ENCODE results near the gene MPHOSPH6.
A peak's percentile ranks its signal among the peaks of the same experiment; 100 is the strongest.
"Not testable (repeated sequence)": the region's sequence is repeated elsewhere in the genome, so short reads cannot be mapped to it uniquely, and the experiment has no call there.

MPHOSPH6 gene, protein sequence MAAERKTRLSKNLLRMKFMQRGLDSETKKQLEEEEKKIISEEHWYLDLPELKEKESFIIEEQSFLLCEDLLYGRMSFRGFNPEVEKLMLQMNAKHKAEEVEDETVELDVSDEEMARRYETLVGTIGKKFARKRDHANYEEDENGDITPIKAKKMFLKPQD

DNA sequence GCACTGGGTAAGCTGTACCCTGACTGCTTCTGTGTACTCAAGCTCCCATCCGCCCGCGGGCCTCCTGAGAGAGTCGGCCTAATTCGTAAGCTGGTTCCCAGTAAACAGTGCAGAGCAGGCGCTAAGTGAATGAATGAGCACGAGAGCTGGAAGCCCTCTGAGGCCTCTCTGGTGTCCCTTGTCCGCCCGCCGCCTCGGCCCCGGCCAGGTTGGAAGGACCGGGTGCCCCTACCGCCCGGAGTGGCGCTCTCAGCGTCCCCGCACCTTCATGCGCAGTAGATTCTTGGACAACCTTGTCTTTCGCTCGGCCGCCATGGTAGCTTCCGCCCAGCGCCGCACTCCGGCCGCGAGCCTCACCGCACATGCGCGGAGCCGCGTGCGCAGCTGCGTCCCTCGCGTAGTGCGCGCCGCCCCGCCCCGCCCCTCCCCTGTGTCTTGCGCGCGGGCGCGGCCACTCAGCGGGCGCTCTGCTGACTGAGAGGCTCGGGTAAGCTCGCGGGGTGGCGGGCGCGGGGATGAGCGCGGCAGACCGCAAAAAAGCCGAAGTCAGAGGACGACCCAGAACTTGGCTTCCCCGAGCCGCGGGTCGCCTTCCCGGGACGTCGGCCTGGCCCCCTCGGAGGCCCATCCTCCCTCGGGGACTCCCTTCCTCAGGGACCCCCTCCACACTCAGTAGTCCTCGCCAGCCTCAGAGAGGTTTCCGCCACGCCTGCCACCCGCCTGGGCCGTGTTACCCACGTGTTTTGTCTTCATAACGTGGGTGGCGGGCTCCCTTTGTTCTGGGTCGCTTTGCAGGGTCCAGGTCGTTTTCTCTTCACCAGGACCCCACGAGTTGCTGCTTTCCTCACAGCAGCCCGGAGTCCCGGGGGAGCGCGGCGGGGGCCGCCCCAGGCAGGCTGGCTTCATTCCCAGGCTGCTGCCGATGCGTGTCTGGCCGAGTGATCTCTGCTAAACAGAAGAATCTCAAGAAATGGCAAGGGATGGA, at the start of gene MPHOSPH6:
Gene MPHOSPH6, minus strand, starts transcription at position 364 of the 985 bp plus-strand sequence. Its CDS starts 49 bp downstream, at position 315.
- no peak for DNase-seq

DNA sequence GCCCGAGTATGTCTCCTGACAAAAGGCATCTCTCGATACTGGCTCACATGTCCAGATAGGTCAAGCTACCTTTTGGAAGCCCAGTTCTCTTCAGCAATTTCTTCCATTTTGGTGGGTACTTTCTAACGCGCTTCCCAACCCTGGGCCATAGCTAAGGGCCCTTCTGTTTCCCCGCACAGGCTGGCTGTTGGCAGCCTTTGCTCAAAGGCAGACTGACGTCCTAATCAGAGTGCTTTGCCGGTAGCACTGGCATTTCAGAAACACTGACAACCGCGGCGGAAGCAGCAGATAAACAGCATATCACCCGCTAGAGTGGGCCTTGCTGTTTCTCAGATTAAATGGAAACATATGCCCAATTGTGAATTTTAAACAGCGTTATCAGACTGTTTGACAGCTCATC, 49.3 kb upstream of the MPHOSPH6 start:
- DNase-seq: no peak

DNA sequence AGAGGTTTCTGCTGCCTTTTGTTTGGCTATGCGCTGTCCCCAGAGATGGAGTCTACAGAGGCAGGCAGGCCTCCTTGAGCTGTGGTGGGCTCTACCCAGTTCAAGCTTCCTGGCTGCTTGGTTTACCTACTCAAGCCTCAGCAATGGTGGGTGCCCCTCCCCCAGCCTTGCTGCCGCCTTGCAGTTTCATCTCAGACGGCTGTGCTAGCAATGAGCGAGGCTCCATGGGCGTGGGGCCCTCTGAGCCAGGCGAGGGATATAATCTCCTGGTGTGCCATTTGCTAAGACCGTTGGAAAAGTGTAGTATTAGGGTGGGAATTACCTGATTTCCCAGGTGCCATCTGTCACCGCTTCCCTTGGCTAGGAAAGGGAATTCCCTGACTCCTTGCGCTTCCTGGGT, 39.3 kb upstream of the MPHOSPH6 start:
- not testable (repeated sequence) for DNase-seq

DNA sequence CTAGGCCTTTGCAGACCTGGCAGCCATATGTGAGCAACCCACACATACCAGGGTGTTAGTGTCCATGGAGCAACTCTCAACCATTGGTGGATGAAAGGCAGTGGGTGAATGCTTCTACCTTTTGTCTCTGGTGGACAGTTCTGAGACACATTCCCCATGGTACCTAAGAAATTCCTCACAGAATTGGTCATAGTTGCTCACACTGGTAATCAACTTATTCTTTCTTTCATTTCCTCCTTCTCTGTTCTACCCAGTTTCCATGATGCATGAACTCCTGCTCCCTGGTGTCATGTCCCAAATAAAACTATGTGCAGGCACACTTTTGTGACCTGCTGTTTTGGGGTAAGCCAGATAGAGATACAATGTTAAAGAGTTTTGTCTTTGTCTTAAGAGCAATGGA, 33.2 kb upstream of the MPHOSPH6 start:
- no peak for DNase-seq

DNA sequence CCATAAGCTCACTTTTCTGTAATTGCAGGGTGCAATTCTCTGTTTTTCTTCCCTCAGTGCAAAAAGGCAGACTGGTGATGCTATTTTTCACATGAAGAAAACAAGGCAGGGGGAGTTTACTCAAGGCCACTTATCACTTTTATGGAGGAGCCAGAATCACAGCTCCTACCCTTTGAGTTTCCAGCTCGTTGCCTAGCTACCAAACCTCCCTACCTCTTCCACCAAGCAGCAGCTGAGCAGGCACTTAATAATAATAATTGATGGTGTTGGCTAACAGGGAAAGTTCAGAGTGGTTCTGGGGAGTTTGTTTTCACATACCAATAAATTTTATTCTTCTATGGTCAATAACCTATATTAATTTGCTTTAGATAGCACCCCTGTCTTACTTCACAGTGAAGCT, 31.9 kb upstream of the MPHOSPH6 start:
- no peak for DNase-seq

DNA sequence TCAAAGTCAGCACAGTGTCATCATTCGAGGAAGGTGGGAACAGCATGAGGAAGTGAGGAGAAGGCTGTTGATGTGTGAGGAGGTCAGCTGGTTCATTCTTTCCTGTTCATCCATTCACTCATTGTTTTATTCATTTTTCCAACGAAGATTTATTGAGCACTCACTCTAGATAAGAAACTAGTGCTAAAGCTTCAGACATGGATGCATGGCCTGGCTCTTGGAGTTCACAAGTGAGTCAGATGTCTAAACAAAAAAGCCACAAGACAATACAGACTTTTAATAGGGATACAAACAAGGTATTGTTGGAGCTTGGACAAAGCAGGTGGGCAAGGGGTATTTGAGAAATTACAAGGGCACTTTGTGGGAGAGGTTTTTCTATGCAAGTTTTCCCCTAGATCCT, 31.3 kb upstream of the MPHOSPH6 start:
- DNase-seq: no peak

DNA sequence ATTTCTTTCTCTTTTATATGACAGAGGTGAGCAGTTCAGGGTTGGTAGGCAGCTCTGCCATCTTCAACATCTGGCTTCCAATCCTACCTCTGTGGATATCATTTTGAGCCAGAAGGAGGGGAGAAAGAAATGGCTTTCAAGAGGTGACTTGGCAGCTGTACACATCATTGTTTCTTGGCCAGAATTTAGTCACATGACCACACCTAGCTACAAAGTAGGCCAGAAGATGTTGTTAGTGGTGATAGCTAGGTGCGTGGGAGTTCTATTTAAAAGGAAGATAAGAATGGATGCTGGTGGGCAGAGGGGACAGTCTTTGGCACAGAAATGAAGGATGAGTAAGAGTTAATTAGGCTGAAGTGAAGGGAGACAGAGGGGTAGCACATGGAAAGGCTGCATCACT, 29.2 kb upstream of the MPHOSPH6 start:
- DNase-seq: no peak

DNA sequence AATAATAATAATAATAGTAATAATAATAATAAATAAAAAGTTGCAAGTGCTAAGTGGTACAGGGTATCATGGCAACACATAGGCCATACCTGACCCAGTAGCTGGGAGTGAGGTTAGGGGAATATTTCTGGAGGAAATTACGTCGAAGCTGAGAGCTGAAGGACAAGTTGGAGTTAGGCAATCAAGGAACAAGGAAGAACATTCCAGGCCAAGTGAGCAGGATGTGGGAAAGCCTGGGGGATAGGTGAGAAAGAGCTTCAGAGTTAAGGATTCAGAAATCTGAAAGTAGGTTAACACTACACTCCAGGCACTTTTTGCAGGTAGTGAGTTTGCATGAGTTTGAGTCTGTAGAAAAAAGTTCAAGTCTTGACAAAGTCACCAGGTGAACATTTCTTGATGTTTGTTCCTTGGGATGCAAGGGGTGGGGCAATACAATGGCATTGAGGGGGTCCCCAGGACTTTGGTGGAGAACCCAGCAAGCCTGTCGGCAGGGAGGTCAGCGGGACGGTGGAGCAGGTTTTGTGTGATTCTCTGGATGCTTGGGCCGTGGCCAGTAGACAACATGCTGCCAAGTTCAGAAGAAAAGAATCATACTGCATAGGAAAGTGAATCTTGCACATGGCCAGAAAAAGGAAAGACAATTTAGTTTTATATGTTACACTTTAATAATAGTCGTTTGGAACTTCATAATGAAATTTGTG, 27.7 kb upstream of the MPHOSPH6 start:
- DNase-seq: no peak

DNA sequence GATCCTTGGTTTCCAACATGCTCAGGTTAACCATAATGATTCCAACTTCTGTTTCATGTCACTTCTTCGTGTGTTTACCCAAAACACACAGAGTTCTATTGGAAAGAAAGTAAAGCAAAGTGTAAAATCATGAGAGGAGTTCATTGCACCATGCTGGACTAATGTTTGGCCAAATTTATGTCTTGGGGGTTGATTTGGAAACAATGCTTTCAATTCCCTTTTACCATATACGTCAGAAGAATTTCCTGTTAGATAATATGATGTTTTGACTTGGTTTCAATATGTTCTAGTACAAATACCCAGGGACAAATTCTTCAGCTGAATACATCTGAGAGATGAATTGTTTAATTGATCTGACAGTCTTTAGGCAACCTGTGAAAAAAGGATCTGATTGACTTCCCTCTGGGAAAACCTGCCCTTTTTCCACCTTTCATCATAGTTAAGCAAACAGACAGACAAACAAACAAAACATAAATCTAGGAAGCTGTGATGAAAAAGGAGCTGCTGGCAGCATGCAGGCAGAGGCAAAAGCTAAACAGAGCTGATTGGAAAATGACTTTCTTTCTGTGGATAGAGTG, 26.0 kb upstream of the MPHOSPH6 start:
- DNase-seq: no peak

DNA sequence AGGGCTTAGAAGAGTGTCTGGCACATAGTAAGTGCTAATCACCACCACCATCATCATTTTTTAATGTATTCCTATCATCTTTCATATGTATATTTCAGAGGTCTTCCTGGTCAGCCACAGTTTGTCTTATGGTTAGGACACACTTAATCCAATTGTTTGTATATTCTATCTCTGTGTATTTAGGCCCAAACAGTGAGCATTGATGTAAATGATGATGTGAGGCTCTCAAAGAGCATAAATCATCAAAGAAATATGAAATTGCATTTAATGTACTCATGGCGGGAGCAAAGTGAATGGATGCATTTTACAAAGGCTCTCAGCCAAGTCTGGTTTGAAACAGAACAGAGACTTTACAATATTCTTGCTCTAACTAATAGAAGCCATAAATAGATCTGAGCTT, 24.1 kb upstream of the MPHOSPH6 start:
- no peak for DNase-seq

DNA sequence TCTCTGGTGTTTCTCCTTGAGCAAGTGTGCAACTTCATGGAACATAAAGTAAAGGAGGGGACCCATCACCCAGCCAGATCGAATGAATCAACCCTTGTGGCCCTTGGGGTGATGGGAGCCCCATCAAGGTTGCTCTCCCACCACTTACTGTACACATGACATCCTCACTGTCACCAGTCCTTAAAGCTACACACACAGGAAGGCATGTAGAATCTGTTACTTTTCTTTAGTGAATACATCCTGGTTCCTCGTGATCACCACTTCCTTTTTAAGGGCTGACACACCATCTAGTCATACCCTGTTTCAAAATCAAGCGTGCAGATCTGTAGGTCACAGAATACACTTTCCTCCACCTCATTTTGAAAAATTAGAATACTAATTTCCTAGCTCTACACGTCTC, 22.6 kb upstream of the MPHOSPH6 start:
- peak; percentile 78 for DNase-seq

DNA sequence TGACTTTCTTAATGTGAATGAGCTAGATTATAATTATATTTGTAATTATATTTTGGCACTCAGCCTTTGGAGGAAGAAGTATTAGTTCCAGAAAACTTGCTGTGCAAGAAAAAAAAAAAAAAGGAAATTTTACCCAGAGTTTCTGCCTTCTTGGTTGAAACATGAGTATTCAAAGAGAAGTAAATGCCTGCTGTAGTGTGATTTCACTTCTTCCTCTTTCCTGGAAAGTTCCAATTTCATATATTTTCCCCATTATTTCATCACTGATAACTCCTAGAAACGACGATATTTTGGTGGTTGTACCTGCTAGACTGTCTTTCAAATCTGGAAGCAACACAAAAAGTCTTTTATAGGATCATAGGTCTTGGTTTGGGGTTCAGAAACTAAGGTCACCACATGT, 20.4 kb upstream of the MPHOSPH6 start:
- DNase-seq: no peak

DNA sequence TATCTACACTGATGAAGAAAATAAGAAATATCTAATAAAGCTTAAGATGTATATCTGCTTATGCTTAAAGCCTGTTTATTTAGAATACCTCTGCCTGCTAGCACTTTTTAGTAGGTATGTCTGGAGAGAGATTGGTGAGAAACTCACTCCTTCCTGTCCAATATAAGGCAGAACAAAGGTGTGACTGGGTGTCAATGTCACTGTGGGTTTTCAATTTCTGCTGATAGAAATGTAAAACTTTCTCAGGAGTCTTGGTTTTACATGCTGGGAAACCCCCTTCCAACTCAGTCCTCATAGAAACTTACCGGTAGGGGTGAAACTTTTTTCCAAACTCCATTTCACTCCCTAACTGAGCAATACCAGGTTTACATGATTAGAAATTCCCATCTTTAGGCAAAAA, 17.8 kb upstream of the MPHOSPH6 start:
- no peak for DNase-seq

DNA sequence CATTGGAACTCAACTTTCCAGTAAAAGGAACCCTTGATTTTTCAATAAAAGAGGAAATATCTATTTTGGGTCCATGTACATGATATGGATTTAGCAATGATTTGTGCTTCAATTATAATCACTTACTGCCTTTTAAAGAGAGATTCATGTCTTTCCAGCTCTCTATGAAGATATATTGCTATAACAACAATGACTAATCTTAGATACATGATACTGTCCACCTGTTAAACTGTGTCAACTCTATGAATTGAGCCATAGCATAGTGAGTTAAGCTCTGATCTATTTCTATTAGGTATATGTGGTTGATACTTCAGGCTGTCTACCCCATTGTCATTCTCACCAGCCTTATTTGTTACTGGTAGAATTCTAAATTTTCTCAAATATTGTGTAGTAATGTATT, 15.0 kb upstream of the MPHOSPH6 start:
- no peak for DNase-seq

DNA sequence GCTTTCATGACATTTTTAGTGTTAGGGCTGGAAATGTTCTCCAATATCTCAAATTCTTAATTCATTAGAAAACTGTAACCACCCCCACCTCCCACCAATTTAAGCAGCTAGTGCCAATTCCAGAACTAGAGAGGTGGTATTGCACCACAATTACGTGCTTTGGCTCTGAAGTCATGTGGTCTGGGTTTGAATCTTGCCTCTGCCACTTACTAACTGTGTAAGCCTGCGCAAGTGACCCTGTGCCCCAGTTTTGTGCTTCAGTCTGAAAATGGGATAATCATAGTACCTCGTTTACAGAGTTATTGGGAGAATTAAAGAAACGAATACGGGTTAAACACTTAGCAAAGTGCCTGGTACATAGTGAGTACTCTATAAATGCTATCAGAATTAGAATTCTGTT, 14.2 kb upstream of the MPHOSPH6 start:
- no peak for DNase-seq

DNA sequence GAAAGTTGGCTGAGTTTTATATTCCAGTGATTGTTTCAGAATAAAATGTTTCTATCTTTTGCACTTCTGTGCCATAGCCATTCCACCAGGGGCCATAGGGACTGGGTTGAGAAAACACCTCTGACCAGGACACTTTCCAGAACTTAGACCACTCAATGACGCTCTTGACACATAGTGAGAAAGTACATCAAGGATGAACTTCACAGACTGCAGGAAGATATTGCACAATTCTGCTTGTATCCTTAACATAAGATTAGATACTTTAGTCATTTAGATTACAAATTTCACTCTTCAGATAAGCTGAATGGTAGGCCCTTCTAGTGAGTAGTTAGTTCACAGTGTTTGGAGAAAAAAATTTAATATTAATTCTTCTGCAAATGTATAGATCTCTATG, 13.0 kb upstream of the MPHOSPH6 start:
- DNase-seq: no peak

DNA sequence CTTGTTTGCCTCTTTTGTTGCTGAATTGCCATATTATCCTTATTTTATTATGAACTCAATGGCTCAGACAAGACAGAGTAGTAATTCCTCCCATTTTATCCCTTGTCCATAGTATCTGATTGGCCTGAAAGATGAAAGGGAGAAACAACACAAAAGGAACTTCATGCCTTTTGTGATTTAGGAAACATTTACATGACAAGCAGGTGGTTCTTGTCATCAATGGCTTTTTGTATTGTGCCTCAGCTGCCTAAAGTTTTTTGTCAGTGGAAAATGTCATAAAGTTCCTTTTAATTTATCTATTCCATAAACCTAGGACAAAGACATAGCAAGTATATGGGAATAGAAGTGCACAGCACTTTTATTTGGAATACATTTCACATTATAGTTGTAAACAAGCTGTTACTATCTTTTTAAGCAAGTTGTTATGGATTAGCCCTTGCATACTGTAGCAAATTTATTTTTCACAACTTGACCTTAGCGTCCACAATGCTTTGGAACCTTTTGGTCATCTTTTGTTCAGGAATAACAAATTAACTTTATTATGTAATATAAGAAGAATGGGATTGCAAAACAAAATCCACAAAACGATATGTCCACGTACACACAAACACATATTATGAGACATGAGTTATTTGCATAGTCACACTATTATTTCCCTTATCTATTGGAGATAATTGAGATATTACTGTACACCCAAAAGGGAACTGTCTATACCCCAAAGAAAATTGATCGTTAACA, 12.4 kb upstream of the MPHOSPH6 start:
- no peak for DNase-seq

DNA sequence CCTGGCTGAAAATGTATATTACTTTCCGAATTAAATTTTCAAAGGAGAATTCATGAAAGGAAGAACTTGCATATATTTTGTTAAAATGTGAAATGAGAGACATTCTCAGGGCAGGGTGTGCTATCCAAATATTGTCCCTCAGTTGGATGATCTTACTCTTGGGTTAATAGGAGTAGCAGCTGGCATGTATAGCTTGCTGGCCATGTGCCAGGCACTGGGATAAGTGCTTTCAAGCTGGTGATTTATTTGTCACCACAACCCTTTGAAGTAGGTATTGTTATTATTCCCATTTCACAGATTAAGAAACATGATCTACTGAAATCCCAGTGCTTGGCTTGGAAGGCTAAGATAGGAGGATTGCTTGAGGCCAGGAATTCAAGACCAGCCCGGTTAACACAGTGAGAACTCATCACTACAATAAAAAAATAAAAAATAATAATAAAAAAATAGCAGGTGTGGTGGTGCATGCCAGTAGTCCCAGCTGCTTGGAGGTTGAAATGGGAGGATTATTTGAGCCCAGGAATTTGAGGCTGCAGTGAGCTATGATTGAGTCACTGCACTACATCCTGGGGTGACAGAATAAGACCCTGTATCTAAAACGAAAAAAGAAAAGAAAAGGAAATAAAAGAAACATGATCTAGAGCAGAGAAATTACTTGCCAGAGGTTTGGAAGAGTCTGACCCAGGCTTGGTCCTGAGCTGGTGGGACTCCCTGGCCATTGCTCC, 11.6 kb upstream of the MPHOSPH6 start:
- DNase-seq: no peak

DNA sequence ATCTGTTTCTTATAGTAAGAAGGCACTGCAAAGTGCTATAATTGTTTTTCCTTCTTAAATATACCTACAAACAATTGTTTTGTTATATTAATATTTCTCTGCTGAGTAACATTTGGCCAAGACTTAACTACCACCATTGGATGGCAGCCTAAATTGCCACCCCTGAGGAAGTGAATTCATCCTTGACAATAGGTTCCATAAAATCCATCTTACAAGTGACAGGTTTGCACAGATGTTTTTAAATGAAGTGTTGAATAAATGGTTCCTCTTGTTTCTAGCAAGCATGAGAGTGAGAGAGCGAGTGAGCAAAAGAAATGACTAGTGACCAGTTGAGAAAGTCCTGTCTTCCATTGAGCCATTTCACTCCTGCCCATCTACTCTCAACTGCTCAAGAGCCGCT, 8.3 kb upstream of the MPHOSPH6 start:
- DNase-seq: no peak

DNA sequence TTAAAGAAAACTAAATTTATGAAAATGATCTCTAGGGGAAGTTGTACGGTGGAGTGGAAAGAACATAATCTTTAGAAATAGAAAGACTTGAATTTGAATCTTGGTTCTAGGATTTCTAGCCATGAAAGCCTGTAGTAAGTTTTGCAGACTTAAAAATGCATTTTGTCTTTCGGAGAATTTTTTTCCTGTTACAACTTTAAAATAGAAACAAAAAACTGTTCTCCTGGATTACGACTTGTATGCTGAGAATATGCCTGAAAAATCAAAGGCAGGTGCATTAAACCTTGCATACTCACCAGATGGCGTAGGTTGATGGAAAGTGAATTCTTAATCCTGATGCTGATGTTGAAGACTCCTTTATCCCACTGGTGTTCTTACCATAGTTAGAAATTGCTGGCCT, 7.5 kb upstream of the MPHOSPH6 start:
- DNase-seq: no peak

DNA sequence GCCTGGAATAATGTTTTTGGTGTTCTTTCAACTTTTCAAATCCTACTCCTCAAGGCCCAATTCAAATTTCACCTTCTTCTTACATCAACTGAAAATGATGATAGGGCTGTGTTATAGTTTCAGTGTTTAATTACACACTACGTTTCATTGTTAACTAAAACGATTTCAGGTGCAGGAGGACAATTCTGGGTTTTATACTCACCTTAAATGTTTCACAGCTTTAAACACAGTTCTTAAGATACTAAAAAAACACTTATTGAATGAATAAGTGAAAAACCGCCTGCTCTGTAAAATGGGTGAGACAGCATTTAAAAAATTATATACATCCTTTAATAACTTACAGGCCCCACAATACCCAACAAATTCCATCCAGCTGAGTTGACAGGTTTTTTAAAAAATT, 6.2 kb upstream of the MPHOSPH6 start:
- no peak for DNase-seq

DNA sequence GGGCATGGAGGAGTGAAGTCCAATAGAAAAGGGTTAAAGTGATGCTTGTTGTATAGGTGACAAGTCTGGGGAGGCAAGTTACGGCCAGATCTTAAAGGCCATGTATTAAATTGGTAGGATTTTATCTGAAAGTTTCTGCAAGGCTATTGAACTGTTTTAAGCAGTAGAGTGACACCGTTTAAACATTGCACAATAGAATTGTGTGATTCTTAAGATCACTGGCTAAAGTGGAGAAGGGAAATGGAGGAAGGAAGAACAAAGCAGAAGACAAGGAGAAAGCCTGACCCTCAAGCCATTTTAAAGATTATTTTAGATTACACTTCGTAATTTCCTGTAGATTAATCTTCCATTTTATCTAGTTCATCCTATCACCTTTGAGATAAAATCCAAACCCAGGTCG, 5.6 kb upstream of the MPHOSPH6 start:
- no peak for DNase-seq

Measured in SIG-M5 (cell line).